Spleen (tissue), 11 donors: Measurements from ENCODE around the gene KCTD10. TPM values are rescaled to one million over a fixed set of nuclear protein-coding genes. Genes with fewer than 3 reads are reported as not detected.

Experiments used
- DNase-seq: peaks from one replicate; pipeline ENCODE4 v3.0.0-alpha.2; 2020
- H3K27ac ChIP-seq, 8 donors: fragments of 200-600 bp; sonication (generic) in 7 of 8; 1 replicate in 4 of 8; 2 replicates in 4 of 8; pipeline versions ENCODE4 v1.5.0 to v1.8.0; 2016 to 2021; ENCODE audit warnings: inconsistent platforms in 4 of 8, mild to moderate bottlenecking in 4 of 8, moderate library complexity in 1 of 8
- H3K27me3 ChIP-seq, 7 donors: fragments of 200-600 bp; sonication (generic) in 6 of 7; replicated peaks in 1 of 7; 1 replicate in 4 of 7; 2 replicates in 3 of 7; pipeline versions ENCODE4 v1.5.0 to v1.8.0; 2016 to 2021; ENCODE audit warnings: inconsistent platforms in 3 of 7, mild to moderate bottlenecking in 1 of 7
- H3K36me3 ChIP-seq, 6 donors: fragments of 200-600 bp; sonication (generic) in 5 of 6; 1 replicate in 4 of 6; 2 replicates in 2 of 6; pipeline versions ENCODE4 v1.5.0 to v1.8.0; 2016 to 2021; ENCODE audit warnings: inconsistent platforms in 2 of 6
- H3K4me1 ChIP-seq, 6 donors: fragments of 200-600 bp; sonication (generic) in 5 of 6; 1 replicate in 3 of 6; 2 replicates in 3 of 6; pipeline versions ENCODE4 v1.5.0 to v1.8.0; 2016 to 2021; ENCODE audit warnings: inconsistent platforms in 3 of 6
- H3K4me3 ChIP-seq, 8 donors: fragments of 200-600 bp; sonication (generic) in 7 of 8; 1 replicate in 4 of 8; 2 replicates in 4 of 8; pipeline versions ENCODE4 v1.5.0 to v1.8.0; 2016 to 2021; ENCODE audit warnings: inconsistent platforms in 4 of 8, mild to moderate bottlenecking in 4 of 8, moderate library complexity in 2 of 8
- H3K9me3 ChIP-seq, 8 donors: fragments of 200-600 bp; sonication (generic) in 7 of 8; 1 replicate in 4 of 8; 2 replicates in 4 of 8; pipeline versions ENCODE4 v1.5.0 to v1.8.0; 2016 to 2021; ENCODE audit warnings: inconsistent platforms in 4 of 8
- POLR2A ChIP-seq, 3 donors: fragments of 450-650 bp; IDR thresholded peaks; one replicate each; pipeline ENCODE4 v1.5.1; 2017; ENCODE audit warnings: antibody characterized with exemption in 3 of 3, mild to moderate bottlenecking in 1 of 3
- POLR2AphosphoS5 ChIP-seq, 3 donors: sonication (generic); formaldehyde crosslinking; IDR thresholded peaks; one replicate each; pipeline ENCODE4 v1.5.1; 2017; ENCODE audit warnings: antibody characterized with exemption in 3 of 3
- WGBS, 5 donors: extraction: QIAGEN DNeasy Blood & Tissue Kit in 3 of 5; methylation state at CpG; one replicate each; pipeline versions ENCODE4 v1.1.5 to v1.1.7; 2013 to 2018; 5-methylcytosine and 5-hydroxymethylcytosine counted together
- intact Hi-C: fragments of 100-400 bp; cut with DNase I; formaldehyde crosslinking; loops from one replicate; pipeline ENCODE4 v1.15.0; 2023; ENCODE audit warnings: low total_unique reads
- polyA plus RNA-seq, 3 donors: library from polyadenylated mRNA; stranded (reverse); fragments of 200-250 nt; gene quantifications; one replicate each; pipeline ENCODE4 v1.2.1, GENCODE V29; 2013
- total RNA-seq, 7 donors: library from RNA; depleted of rRNA in 3 of 7; stranded (reverse); fragments of >200 nt in 3 of 7; fragmentation: NEBNext Ultra II Directional in 4 of 7; extraction: Animal tissue kit (Norgen Biotek cat#: 25700) in 4 of 7; gene quantifications; one replicate each; pipeline versions ENCODE4 v1.1.0 to v1.2.1, GENCODE V29; 2016 to 2021
- TF ChIP-seq, protein P1 (sequence below), 11 experiments: fragments of 200-600 bp in 7 of 11; fragments of 450-650 bp in 4 of 11; sonication (generic) in 4 of 11; IDR thresholded peaks in 8 of 11; conservative IDR thresholded peaks in 3 of 11; 1 replicate in 7 of 11; 2 replicates in 4 of 11; pipeline versions ENCODE4 v1.4.0 to v1.8.0; 2016 to 2021; ENCODE audit warnings: antibody characterized with exemption in 11 of 11, inconsistent platforms in 4 of 11, mild to moderate bottlenecking in 1 of 11
- donor health status: healthy with polysubstance abuse.
- donor health status: DM: no; HTN: no; CAD: no; lungs with moderate emphysema.
- donor health status: DM: no; HTN: no; CAD: no.
- donor health status: Bipolar disorder and iron deficiency.
- donor health status: healthy.
- donor health status: DM: no; HTN: no; CAD: no.
- donor health status: DM: yes; HTN: yes; CAD: no.

The KCTD10 gene
- total and polyA plus RNA-seq, 10 donors = 10.4 to 72.5 (median 48.1) TPM

DNA sequence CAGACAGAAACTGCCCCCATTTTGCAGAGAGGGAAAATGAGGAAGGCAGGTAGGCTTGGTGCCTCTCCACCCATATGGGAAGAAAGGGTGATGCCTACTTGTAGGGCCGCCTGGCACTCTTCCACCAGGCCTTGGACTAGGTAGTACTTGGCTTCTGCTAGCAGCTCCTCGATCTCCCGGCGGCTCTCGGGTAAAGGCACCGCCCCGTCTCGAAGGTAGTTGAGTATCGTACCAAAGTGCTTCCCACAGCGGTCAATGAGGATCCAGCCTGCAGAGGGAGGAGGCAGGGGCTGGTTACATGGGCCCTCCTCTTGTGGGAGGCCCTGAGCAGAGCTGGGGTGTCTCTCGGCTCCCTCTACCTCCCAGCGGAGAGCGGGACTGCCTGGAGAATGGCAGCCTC, 16.6 kb downstream of the KCTD10 start:
- no peak for DNase-seq
- Histone ChIP-seq H3K4me1 (peaks cover 38 to 85% (median 61%) of the 10 kb centered on the region in 6 donors), H3K4me3 (no peak overlapping the region), H3K27me3 (no peaks in the 10 kb centered on the region), H3K27ac (peak overlapping the region; percentile 17 to 87 (median 82)), H3K9me3 (no peaks in the 10 kb centered on the region), H3K36me3 (peaks cover under 1 to 78% (median 39%) of the 10 kb centered on the region in 6 donors)
- WGBS, 5 donors = 85 to 93% (median 88%) methylated on average over 10 to 13 of the region's 13 CpGs
- peak in 1 of 3 donors; percentile 24 for TF ChIP-seq POLR2AphosphoS5 (IDR thresholded peaks at IDR 0.05)
- TF ChIP-seq, protein P1, sequence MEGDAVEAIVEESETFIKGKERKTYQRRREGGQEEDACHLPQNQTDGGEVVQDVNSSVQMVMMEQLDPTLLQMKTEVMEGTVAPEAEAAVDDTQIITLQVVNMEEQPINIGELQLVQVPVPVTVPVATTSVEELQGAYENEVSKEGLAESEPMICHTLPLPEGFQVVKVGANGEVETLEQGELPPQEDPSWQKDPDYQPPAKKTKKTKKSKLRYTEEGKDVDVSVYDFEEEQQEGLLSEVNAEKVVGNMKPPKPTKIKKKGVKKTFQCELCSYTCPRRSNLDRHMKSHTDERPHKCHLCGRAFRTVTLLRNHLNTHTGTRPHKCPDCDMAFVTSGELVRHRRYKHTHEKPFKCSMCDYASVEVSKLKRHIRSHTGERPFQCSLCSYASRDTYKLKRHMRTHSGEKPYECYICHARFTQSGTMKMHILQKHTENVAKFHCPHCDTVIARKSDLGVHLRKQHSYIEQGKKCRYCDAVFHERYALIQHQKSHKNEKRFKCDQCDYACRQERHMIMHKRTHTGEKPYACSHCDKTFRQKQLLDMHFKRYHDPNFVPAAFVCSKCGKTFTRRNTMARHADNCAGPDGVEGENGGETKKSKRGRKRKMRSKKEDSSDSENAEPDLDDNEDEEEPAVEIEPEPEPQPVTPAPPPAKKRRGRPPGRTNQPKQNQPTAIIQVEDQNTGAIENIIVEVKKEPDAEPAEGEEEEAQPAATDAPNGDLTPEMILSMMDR (IDR thresholded peaks at IDR 0.05 in 8 of 11, conservative IDR thresholded peaks at IDR 0.05 in 3 of 11) = no peak
- TF ChIP-seq POLR2A (IDR thresholded peaks at IDR 0.05) = no peak
- intact Hi-C loops = no loop called here

DNA sequence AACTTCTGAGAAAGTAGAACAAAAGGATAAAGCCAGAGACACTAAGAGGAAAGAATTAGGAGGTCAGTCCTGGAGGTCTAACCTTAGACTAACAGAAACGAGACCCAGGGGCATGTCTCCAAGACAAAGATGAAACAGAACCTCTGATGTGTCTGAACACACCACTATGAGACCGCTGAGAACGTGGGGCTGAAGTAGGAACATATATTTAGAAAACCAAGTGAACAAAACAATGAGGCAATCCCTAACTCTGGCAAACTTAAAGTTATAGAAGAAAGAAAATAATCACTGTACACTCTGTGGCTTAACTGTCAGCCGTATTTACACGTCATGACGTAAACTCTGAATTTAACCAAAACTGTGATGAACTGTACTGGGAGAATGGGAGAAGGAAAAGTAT, 17.9 kb downstream of the KCTD10 start:
- H3K4me3 ChIP-seq = no peak overlapping the region
- peaks cover 26 to 72% (median 53%) of the 10 kb centered on the region in 6 donors for H3K4me1 ChIP-seq
- peaks cover 5 to 78% (median 49%) of the 10 kb centered on the region in 6 donors for H3K36me3 ChIP-seq
- WGBS, 5 donors = 70 to 83% (median 80%) methylated on average over 6 of the region's 6 CpGs
- H3K27me3 ChIP-seq = no peaks in the 10 kb centered on the region
- intact Hi-C loops = no loop called here
- H3K9me3 ChIP-seq = no peaks in the 10 kb centered on the region
- H3K27ac ChIP-seq = peak overlapping the region in 7 of 8 donors; percentile 63 to 87 (median 82)
- no peak for DNase-seq
- TF ChIP-seq POLR2A (IDR thresholded peaks at IDR 0.05) = no peak
- TF ChIP-seq POLR2AphosphoS5 (IDR thresholded peaks at IDR 0.05) = no peak
- TF ChIP-seq, protein P1 (IDR thresholded peaks at IDR 0.05 in 8 of 11, conservative IDR thresholded peaks at IDR 0.05 in 3 of 11) = no peak

DNA sequence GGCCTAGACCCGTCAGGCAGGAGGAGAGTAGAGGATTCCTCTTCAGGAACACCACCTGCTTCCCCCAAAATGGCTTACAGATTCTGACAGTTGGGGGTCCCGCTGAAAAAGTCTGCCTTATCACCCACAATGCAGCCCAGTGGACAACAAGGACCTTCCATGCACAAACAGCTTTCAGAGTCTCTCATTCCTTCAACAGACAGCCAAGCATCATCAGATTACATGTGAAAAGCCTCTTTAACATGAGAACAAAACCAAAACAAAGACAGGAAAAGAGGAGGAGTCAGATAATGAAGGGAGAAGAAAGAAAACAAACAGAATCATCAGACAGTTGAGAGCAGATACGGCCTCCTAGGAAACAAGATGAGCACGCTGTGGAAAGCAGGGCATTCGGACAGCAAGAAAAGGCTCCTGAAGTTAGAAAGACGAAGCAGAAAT, 18.3 kb downstream of the KCTD10 start:
- TF ChIP-seq, protein P1 (IDR thresholded peaks at IDR 0.05 in 8 of 11, conservative IDR thresholded peaks at IDR 0.05 in 3 of 11) = no peak
- TF ChIP-seq POLR2AphosphoS5 (IDR thresholded peaks at IDR 0.05) = no peak
- no peak for TF ChIP-seq POLR2A (IDR thresholded peaks at IDR 0.05)
- peaks cover 23 to 67% (median 49%) of the 10 kb centered on the region in 6 donors for H3K4me1 ChIP-seq
- intact Hi-C loops = no loop called here
- no peaks in the 10 kb centered on the region for H3K27me3 ChIP-seq
- H3K9me3 ChIP-seq = no peaks in the 10 kb centered on the region
- DNase-seq = no peak
- peaks cover 5 to 78% (median 54%) of the 10 kb centered on the region in 6 donors for H3K36me3 ChIP-seq
- peak overlapping the region in 7 of 8 donors; percentile 56 to 87 (median 79) for H3K27ac ChIP-seq
- 69 to 80% (median 76%) methylated on average over 6 of the region's 6 CpGs for WGBS, 5 donors
- H3K4me3 ChIP-seq = no peak overlapping the region

DNA sequence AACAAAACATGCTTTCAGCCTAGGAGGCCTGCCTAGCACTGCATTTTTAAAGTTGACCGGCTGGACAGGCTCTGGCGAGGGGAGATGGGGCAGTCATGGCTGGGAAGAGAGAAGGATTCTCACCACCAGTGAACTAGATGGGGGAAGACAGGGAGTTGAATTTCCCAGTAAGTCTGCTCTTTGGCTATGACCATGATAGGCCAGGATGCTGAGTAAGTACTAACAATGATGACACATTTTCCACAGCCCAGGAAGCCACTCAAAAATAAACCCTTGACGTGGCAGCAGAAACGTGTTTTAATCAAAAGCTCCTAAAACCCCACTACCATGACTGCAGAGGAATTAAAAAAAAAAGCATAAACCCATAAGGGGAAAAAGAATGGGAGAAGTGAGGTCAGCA, 19.0 kb downstream of the KCTD10 start:
- 65 to 77% (median 72%) methylated on average over 4 of the region's 4 CpGs for WGBS, 5 donors
- peaks cover 21 to 60% (median 43%) of the 10 kb centered on the region in 6 donors for H3K4me1 ChIP-seq

More for the DNA sequence above, 19.0 kb downstream of the KCTD10 start:
- H3K36me3 ChIP-seq = peaks cover 5 to 81% (median 60%) of the 10 kb centered on the region in 6 donors
- TF ChIP-seq POLR2AphosphoS5 (IDR thresholded peaks at IDR 0.05) (no peak), POLR2A (IDR thresholded peaks at IDR 0.05) (no peak)
- TF ChIP-seq, protein P1 (IDR thresholded peaks at IDR 0.05 in 8 of 11, conservative IDR thresholded peaks at IDR 0.05 in 3 of 11) = no peak
- intact Hi-C loops = no loop called here
- no peak overlapping the region for H3K4me3 ChIP-seq
- DNase-seq = no peak
- H3K9me3 ChIP-seq = no peaks in the 10 kb centered on the region
- peak overlapping the region in 7 of 8 donors; percentile 39 to 87 (median 79) for H3K27ac ChIP-seq
- H3K27me3 ChIP-seq = no peaks in the 10 kb centered on the region
